HepG2 (cell line): ENCODE measurements around the gene PBOV1. TPM values are rescaled to one million over a fixed set of nuclear protein-coding genes. Genes with fewer than 3 reads are reported as not detected.

Experiments
- CHD2 ChIP-seq: IDR thresholded peaks from 2 replicates; pipeline ENCODE4 v1.6.1; 2011; ENCODE audit warnings: low read depth, low read length, improper control_type of control experiment
- CSRNP1 ChIP-seq: sonication (generic); formaldehyde crosslinking; IDR thresholded peaks from 2 replicates; pipeline ENCODE4 v1.8.1; 2023; ENCODE audit warnings: mild to moderate bottlenecking, missing genetic modification reagents
- ELF4 ChIP-seq: sonication (generic); formaldehyde crosslinking; IDR thresholded peaks from 2 replicates; pipeline ENCODE4 v1.5.0; 2020; ENCODE audit warnings: missing genetic modification reagents, mild to moderate bottlenecking, moderate library complexity, borderline replicate concordance
- EZH2 ChIP-seq: conservative IDR thresholded peaks from 2 replicates; pipeline ENCODE4 v1.6.1; 2012; ENCODE audit warnings: mild to moderate bottlenecking, low read depth, low read length, moderate library complexity
- FOXK1 ChIP-seq: sonication (generic); formaldehyde crosslinking; IDR thresholded peaks from 2 replicates; pipeline ENCODE4 v1.4.0; 2020; ENCODE audit warnings: low read depth, missing genetic modification reagents, borderline replicate concordance
- GTF3A ChIP-seq: sonication (generic); formaldehyde crosslinking; conservative IDR thresholded peaks from 2 replicates; pipeline ENCODE4 v1.4.0; 2020; ENCODE audit warnings: mild to moderate bottlenecking, missing genetic modification reagents
- HINFP ChIP-seq: sonication (generic); formaldehyde crosslinking; IDR thresholded peaks from 2 replicates; pipeline ENCODE4 v1.4.0; 2020; ENCODE audit warnings: low read depth, mild to moderate bottlenecking, missing genetic modification reagents
- ISL2 ChIP-seq: sonication (generic); formaldehyde crosslinking; IDR thresholded peaks from 2 replicates; pipeline ENCODE4 v1.5.0; 2020; ENCODE audit warnings: missing genetic modification reagents
- JARID2 ChIP-seq: sonication (generic); formaldehyde crosslinking; IDR thresholded peaks from 2 replicates; pipeline ENCODE4 v1.8.1; 2023; ENCODE audit warnings: missing genetic modification reagents, inconsistent platforms; ENCODE audit not compliant: insufficient replicate concordance
- KLF16 ChIP-seq, 2 experiments: sonication (generic) in 1 of 2; formaldehyde crosslinking in 1 of 2; IDR thresholded peaks; 2 replicates each; pipeline versions ENCODE4 v1.6.1 to v1.8.0; 2016 to 2023; ENCODE audit warnings: missing genetic modification reagents in 2 of 2, missing compliant biosample characterization in 1 of 2
- KMT2A ChIP-seq: sonication (generic); formaldehyde crosslinking; IDR thresholded peaks from 2 replicates; pipeline ENCODE4 v1.4.0; 2020; ENCODE audit warnings: missing genetic modification reagents
- MIER2 ChIP-seq: IDR thresholded peaks from 2 replicates; pipeline ENCODE4 v1.6.1; 2016; ENCODE audit warnings: missing biosample characterization, missing genetic modification reagents
- MIER3 ChIP-seq: IDR thresholded peaks from 2 replicates; pipeline ENCODE4 v1.6.1; 2016; ENCODE audit warnings: missing compliant biosample characterization, borderline replicate concordance
- PRPF4 ChIP-seq: fragments of 200-400 bp; formaldehyde crosslinking; IDR thresholded peaks from 2 replicates; pipeline ENCODE4 v1.6.1; 2016; ENCODE audit warnings: low read length, low read depth; ENCODE audit not compliant: poor library complexity, severe bottlenecking
- SAFB2 ChIP-seq: sonication (generic); formaldehyde crosslinking; IDR thresholded peaks from 2 replicates; pipeline ENCODE4 v1.5.1; 2020; ENCODE audit warnings: missing genetic modification reagents, low read depth, mild to moderate bottlenecking, borderline replicate concordance
- SMAD9 ChIP-seq: sonication (generic); formaldehyde crosslinking; IDR thresholded peaks from 2 replicates; pipeline ENCODE4 v1.5.1; 2020; ENCODE audit warnings: mild to moderate bottlenecking, missing genetic modification reagents
- U2AF2 ChIP-seq: fragments of 200-400 bp; formaldehyde crosslinking; IDR thresholded peaks from 2 replicates; pipeline ENCODE4 v1.6.1; 2017; ENCODE audit warnings: low read depth, mild to moderate bottlenecking, low read length
- YEATS2 ChIP-seq: sonication (generic); formaldehyde crosslinking; IDR thresholded peaks from 2 replicates; pipeline ENCODE4 v1.4.0; 2020; ENCODE audit warnings: missing genetic modification reagents, borderline replicate concordance
- ZNF12 ChIP-seq: sonication (generic); formaldehyde crosslinking; IDR thresholded peaks from 2 replicates; pipeline ENCODE4 v1.5.0; 2020; ENCODE audit warnings: missing genetic modification reagents
- ZNF350 ChIP-seq: sonication (generic); formaldehyde crosslinking; IDR thresholded peaks from 2 replicates; pipeline ENCODE4 v1.4.0; 2020; ENCODE audit warnings: mild to moderate bottlenecking, low read depth, missing genetic modification reagents, borderline replicate concordance
- ZNF512 ChIP-seq: sonication (generic); formaldehyde crosslinking; IDR thresholded peaks from 2 replicates; pipeline ENCODE4 v1.4.0; 2020; ENCODE audit warnings: mild to moderate bottlenecking, missing genetic modification reagents
- polyA plus RNA-seq, 8 experiments: library from polyadenylated mRNA; depleted of rRNA in 3 of 8; stranded (reverse) in 7 of 8; unstranded in 1 of 8; fragments of >200 nt; fragmentation: Illumina TruSeq in 4 of 8; extraction: Trizol in 4 of 8; gene quantifications; 2 replicates each; pipeline versions ENCODE4 v1.2.1 to v1.2.3, GENCODE V29; 2011 to 2016; ENCODE audit warnings: low read depth in 4 of 8, missing spikeins in 1 of 8, mixed read lengths in 1 of 8; ENCODE audit not compliant: insufficient read depth in 1 of 8
- total RNA-seq, 5 experiments: library from RNA; depleted of rRNA; stranded (reverse); fragments of >200 nt; fragmentation: Illumina TruSeq; extraction: Trizol; gene quantifications; 2 replicates each; pipeline ENCODE4 v1.2.3, GENCODE V29; 2016; ENCODE audit warnings: low read depth in 1 of 5
- TF ChIP-seq, protein P1 (sequence below): sonication (generic); formaldehyde crosslinking; IDR thresholded peaks from 2 replicates; pipeline ENCODE4 v1.4.0; 2020; ENCODE audit warnings: missing genetic modification reagents, mild to moderate bottlenecking, borderline replicate concordance

Gene PBOV1
- total and polyA plus RNA-seq, 2 of the 13 experiments (the other 11 are each of a cell fraction or from before 2014, with no cell fraction given), result not detected

DNA sequence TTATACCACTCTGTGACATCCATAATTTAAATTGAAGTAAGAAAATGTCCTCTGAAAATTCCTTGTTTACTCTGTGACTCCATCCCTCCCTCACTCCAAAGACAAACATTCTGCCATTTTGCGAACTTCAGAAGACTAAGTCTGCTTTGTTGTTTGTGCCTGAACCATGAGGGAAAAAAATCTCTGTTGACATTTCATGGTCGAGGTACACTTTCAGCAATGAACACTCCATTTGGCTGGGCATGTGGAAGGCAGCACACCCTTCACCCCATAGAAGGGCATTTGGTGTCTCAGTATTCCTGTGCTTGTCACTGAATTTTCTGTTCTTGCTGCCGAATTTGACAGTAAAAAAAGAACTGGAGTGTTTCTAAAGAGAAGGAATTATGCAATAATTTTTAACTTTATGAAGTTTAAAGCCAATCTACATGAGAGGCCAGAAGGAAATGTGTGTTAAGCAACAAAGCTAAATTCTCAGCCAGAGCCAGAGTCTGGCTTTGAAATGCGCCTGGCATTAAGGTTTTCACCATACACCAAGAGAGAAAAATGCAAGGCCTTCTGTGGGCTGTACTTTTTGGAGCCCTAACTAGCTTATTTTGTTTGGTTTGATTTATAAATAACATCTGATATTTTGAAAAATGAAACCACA is 4.7 kb upstream of the PBOV1 start (continued):
- TF ChIP-seq MIER2 (CRISPR knock-in tag), result peak; percentile 89; the same call in 1 of the 2 replicates
- TF ChIP-seq KMT2A, result no peak; the same call in 1 of the 2 replicates
- peak in 1 of 2 experiments; percentile 82; a peak in 1 of 4 replicates for TF ChIP-seq KLF16 (CRISPR knock-in tag; IDR thresholded peaks at IDR 0.05)
- TF ChIP-seq ZNF512 (CRISPR knock-in tag), result no peak
- TF ChIP-seq, protein P1, sequence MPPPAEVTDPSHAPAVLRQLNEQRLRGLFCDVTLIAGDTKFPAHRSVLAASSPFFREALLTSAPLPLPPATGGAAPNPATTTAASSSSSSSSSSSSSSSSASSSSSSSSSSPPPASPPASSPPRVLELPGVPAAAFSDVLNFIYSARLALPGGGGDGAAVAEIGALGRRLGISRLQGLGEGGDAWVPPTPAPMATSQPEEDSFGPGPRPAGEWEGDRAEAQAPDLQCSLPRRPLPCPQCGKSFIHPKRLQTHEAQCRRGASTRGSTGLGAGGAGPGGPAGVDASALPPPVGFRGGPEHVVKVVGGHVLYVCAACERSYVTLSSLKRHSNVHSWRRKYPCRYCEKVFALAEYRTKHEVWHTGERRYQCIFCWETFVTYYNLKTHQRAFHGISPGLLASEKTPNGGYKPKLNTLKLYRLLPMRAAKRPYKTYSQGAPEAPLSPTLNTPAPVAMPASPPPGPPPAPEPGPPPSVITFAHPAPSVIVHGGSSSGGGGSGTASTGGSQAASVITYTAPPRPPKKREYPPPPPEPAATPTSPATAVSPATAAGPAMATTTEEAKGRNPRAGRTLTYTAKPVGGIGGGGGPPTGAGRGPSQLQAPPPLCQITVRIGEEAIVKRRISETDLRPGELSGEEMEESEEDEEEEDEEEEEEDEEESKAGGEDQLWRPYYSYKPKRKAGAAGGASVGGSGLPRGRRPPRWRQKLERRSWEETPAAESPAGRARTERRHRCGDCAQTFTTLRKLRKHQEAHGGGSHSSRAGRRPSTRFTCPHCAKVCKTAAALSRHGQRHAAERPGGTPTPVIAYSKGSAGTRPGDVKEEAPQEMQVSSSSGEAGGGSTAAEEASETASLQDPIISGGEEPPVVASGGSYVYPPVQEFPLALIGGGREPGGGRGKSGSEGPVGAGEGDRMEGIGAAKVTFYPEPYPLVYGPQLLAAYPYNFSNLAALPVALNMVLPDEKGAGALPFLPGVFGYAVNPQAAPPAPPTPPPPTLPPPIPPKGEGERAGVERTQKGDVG (CRISPR knock-in tag), result no peak
- TF ChIP-seq SAFB2 (CRISPR knock-in tag), result no peak; the same call in 1 of the 2 replicates
- TF ChIP-seq EZH2, result no peak
- TF ChIP-seq ZNF350, result no peak
- TF ChIP-seq JARID2 (CRISPR knock-in tag), result no peak
- TF ChIP-seq CSRNP1 (CRISPR knock-in tag), result no peak
- peak; percentile 79; the same call in 1 of the 2 replicates for TF ChIP-seq YEATS2
- TF ChIP-seq HINFP (CRISPR knock-in tag), result no peak
- no peak for TF ChIP-seq CHD2
- TF ChIP-seq U2AF2, result no peak
- TF ChIP-seq SMAD9 (CRISPR knock-in tag), result no peak
- no peak for TF ChIP-seq GTF3A (CRISPR knock-in tag)
- TF ChIP-seq ELF4 (CRISPR knock-in tag), result no peak
- peak; percentile 83; the same call in 1 of the 2 replicates for TF ChIP-seq ZNF12 (CRISPR knock-in tag)
- peak; percentile 95 for TF ChIP-seq MIER3 (CRISPR knock-in tag)
- TF ChIP-seq ISL2, result peak; percentile 89
- TF ChIP-seq PRPF4, result no peak
- TF ChIP-seq FOXK1 (CRISPR knock-in tag), result peak; percentile 99
